ENCODE data around the gene ZNF700.

DNA sequence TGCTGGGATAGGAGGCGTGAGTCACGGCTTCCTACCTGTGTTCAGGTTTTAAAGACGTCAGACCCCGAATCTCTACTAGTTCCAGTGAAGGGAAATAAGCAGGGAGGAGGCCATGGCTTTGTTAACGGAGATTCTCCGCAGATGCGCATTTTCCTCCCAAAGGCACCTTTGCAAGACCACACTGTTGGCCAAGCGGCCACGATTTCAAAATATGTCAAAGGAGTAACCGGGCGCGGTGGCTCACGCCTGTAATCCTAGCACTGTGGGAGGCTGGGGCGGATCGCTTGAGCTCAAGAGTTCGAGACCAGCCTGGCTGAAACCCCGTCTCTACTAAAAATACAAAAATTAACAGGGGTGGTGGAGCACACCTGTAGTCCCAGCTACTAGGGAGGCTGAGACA is 61.8 kb downstream of the ZNF700 start:
- TF ChIP-seq POLR2AphosphoS5 (IDR thresholded peaks at IDR 0.05; ENCODE audit: low read depth, low read length) (no peak), ELF1 (IDR thresholded peaks at IDR 0.05; ENCODE audit: borderline replicate concordance, low read depth) (no peak), EZH2 (IDR thresholded peaks at IDR 0.05) (no peak), EZH2phosphoT487 (IDR thresholded peaks at IDR 0.05; ENCODE audit: borderline replicate concordance) (no peak), RAD21 (IDR thresholded peaks at IDR 0.05; ENCODE audit: low read depth) (no peak)
- TF ChIP-seq, protein P1, sequence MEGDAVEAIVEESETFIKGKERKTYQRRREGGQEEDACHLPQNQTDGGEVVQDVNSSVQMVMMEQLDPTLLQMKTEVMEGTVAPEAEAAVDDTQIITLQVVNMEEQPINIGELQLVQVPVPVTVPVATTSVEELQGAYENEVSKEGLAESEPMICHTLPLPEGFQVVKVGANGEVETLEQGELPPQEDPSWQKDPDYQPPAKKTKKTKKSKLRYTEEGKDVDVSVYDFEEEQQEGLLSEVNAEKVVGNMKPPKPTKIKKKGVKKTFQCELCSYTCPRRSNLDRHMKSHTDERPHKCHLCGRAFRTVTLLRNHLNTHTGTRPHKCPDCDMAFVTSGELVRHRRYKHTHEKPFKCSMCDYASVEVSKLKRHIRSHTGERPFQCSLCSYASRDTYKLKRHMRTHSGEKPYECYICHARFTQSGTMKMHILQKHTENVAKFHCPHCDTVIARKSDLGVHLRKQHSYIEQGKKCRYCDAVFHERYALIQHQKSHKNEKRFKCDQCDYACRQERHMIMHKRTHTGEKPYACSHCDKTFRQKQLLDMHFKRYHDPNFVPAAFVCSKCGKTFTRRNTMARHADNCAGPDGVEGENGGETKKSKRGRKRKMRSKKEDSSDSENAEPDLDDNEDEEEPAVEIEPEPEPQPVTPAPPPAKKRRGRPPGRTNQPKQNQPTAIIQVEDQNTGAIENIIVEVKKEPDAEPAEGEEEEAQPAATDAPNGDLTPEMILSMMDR (IDR thresholded peaks at IDR 0.05 in 2 of 3, conservative IDR thresholded peaks at IDR 0.05 in 1 of 3; ENCODE audit: borderline replicate concordance in 1 of 3, insufficient read depth in 1 of 3, low read depth in 2 of 3, low read length in 2 of 3) = no peak
